Neutrophil (primary cell): ENCODE results near the gene VPS33A.
A peak's percentile ranks its signal among the peaks of the same experiment; 100 is the strongest.

Source experiments
- H3K27ac ChIP-seq: fragments of 200-600 bp; sonication (generic); 2 replicates; pipeline ENCODE4 v1.5.1; 2016; ENCODE audit warnings: mild to moderate bottlenecking, moderate library complexity
- H3K27me3 ChIP-seq: fragments of 200-600 bp; sonication (generic); 2 replicates; pipeline ENCODE4 v1.6.0; 2016; ENCODE audit warnings: mild to moderate bottlenecking
- H3K36me3 ChIP-seq: fragments of 200-600 bp; sonication (generic); 2 replicates; pipeline ENCODE4 v1.5.1; 2017
- H3K4me1 ChIP-seq, 2 experiments: fragments of 200-600 bp in 1 of 2; sonication (generic) in 1 of 2; 1 replicate in 1 of 2; 2 replicates in 1 of 2; pipeline versions ENCODE4 v1.5.1 to v1.6.1; 2013 to 2016; ENCODE audit warnings: low read depth in 1 of 2, low read length in 1 of 2, mild to moderate bottlenecking in 1 of 2, moderate library complexity in 1 of 2; ENCODE audit not compliant: control insufficient read depth in 1 of 2, insufficient read depth in 1 of 2
- H3K4me3 ChIP-seq, 2 experiments: fragments of 200-600 bp in 1 of 2; sonication (generic) in 1 of 2; 1 replicate in 1 of 2; 2 replicates in 1 of 2; pipeline ENCODE4 v1.5.1; 2013 to 2016; ENCODE audit warnings: low read depth in 1 of 2, low read length in 1 of 2, mild to moderate bottlenecking in 1 of 2, moderate library complexity in 1 of 2
- H3K9me3 ChIP-seq: fragments of 200-600 bp; sonication (generic); 2 replicates; pipeline ENCODE4 v1.5.1; 2016
- TF ChIP-seq, protein P1 (sequence below): fragments of 200-600 bp; sonication (generic); IDR thresholded peaks from 2 replicates; pipeline ENCODE4 v1.5.1; 2016; ENCODE audit warnings: antibody characterized with exemption

The VPS33A gene

DNA sequence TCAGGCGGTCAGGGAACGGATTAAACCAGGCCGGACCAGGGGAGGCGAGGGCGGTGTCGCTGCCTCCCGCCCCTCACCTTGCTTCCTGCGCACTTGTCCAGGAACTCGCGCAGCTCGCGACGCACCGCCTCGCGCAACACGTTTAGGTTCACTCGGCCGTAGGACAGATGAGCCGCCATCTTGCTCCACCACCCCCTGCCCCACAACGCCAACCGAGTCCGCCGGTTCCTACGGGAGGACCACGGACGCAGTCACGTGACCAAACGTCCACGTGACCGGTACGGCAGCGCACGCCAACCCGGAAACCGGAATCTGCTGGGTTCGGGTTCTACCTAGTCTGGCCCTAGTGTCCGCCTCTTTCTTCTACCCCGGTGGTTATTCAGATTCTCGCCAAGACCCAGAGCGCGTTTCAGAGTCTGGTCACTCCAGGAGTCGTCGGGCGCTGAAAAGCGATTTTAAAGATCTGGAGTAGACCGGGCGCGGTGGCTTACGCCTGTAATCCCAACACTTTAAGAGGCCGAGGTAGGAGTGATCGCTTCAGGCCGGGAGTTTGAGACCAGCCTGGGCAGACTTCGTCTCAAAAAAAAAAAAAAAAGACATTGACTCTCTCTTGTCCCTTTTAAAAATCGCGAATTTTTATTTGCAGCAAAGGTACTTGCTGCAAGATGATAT is at the start of gene VPS33A:
VPS33A (minus strand) TSS at position 265 of the 672 bp plus-strand sequence; CDS start at position 179, 86 bp downstream.
- no peaks in the 10 kb centered on the region for H3K9me3 ChIP-seq
- H3K36me3 ChIP-seq = peaks cover 32% of the 10 kb centered on the region
- H3K27ac ChIP-seq = peak within 1 kb of the TSS; percentile 91
- TF ChIP-seq, protein P1, sequence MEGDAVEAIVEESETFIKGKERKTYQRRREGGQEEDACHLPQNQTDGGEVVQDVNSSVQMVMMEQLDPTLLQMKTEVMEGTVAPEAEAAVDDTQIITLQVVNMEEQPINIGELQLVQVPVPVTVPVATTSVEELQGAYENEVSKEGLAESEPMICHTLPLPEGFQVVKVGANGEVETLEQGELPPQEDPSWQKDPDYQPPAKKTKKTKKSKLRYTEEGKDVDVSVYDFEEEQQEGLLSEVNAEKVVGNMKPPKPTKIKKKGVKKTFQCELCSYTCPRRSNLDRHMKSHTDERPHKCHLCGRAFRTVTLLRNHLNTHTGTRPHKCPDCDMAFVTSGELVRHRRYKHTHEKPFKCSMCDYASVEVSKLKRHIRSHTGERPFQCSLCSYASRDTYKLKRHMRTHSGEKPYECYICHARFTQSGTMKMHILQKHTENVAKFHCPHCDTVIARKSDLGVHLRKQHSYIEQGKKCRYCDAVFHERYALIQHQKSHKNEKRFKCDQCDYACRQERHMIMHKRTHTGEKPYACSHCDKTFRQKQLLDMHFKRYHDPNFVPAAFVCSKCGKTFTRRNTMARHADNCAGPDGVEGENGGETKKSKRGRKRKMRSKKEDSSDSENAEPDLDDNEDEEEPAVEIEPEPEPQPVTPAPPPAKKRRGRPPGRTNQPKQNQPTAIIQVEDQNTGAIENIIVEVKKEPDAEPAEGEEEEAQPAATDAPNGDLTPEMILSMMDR = no peak
- peaks cover 14 to 19% of the 10 kb centered on the region in 2 experiments for H3K4me1 ChIP-seq
- H3K27me3 ChIP-seq = no peaks in the 10 kb centered on the region
- peak within 1 kb of the TSS; percentile 83 to 98 for H3K4me3 ChIP-seq

DNA sequence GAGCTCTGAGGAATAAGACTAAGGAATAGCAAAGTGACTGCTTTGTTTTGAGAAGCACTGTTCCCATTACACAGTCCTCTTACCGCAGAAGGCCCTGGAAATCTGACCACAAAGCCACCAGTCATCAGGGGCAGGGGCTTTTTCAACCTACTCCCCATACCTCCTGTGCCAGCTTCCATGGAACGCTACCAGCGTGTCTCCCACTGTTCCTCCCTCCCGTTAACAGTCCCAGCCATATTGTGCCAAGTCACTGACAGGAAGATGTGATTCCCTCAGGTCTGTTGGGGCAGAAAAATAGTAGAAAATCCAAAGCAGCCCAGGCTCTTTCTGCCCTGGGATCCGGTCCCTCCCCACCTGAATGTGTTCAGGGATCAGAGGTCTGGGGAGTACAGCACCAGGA is 46.6 kb upstream of the VPS33A start:
- H3K9me3 ChIP-seq = no peaks in the 10 kb centered on the region
- H3K4me1 ChIP-seq = no peaks in the 10 kb centered on the region
- no peak overlapping the region for H3K4me3 ChIP-seq
- TF ChIP-seq, protein P1 = no peak
- H3K27me3 ChIP-seq = no peaks in the 10 kb centered on the region
- no peak overlapping the region for H3K27ac ChIP-seq
- H3K36me3 ChIP-seq = peaks cover 91% of the 10 kb centered on the region

DNA sequence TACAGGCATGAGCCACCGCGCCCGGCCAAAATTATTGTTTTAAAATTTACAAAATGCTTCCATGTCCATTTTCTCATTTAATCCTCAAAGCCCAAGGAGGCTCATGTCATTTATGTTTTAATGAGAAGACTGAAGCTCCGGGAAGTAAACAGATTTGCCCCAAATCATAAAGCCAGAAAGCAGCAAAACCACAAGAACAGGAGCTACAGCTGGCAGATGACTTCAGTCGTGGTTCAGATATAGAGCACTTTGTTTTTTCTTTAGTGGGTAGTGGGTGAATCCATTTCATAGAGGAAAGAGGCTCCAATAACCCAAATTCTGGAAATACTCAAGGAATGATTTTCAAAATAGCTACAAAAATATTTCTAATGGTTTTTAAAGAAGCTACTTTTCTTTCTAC is 45.4 kb upstream of the VPS33A start:
- no peak overlapping the region for H3K27ac ChIP-seq
- no peaks in the 10 kb centered on the region for H3K27me3 ChIP-seq
- TF ChIP-seq, protein P1 = no peak
- H3K4me3 ChIP-seq = no peak overlapping the region
- H3K4me1 ChIP-seq = no peaks in the 10 kb centered on the region
- no peaks in the 10 kb centered on the region for H3K9me3 ChIP-seq
- peaks cover 90% of the 10 kb centered on the region for H3K36me3 ChIP-seq

DNA sequence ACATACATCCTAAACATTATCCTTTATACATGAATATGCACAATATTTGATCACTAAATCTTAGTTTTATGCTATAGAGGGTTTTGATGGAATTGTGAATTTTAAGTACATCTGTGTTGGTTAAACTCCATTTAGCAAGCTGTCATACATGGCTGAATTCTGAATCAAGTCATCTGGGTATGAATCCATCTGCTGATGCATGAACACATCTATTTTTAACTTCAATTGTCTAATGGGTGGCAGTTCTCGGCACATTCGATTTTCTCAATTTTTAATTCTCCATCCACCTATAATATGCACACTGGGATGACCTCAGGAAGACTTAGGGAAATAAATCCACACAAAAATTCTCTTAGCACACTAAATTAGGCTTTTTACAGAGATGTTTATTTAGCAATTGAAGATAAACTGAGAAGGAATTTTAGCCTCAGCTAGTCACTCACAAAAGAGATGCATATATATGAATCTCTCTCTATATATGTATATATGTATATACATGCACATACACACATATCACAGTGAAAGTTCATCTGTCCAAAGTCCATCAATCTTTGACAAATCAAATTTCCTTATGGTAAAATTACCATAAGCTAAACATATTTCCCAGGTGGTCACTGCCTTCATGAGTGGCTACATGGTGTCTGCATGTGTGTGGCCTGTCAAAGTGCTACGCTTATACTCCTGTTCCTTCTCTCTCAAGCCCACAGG is 44.5 kb upstream of the VPS33A start:
- peaks cover 91% of the 10 kb centered on the region for H3K36me3 ChIP-seq

DNA sequence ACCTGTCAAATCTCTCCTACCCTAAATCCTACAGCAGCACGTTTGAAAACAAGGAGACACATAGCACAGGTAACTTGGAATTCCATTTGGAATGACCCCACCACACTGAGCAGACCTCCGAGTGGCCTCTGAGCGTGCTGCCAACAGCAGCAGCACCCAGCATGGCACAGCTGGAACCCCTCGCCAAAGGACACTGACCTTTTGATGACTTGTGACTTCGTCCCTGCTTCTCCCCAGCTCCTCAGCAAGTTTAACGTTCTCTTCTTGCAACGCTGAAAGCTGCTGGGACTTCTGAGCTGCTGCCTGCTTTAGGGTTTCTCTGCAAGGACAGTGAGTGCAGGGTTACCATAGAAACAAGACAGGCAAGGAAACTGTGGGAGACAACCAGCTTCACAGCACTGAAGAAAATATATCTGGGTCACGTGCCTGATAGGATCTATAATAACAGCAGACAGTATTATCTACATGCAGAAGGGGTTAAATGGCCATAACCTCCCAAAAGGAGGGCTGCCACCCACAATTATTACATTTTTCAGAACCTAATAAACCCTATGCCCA is 43.3 kb upstream of the VPS33A start:
- no peaks in the 10 kb centered on the region for H3K9me3 ChIP-seq
- H3K27me3 ChIP-seq = no peaks in the 10 kb centered on the region
- TF ChIP-seq, protein P1 = no peak
- H3K27ac ChIP-seq = no peak overlapping the region
- H3K36me3 ChIP-seq = peaks cover 90% of the 10 kb centered on the region
- no peak overlapping the region for H3K4me3 ChIP-seq
- no peaks in the 10 kb centered on the region for H3K4me1 ChIP-seq

More for the DNA sequence above, 44.5 kb upstream of the VPS33A start:
- H3K27me3 ChIP-seq = no peaks in the 10 kb centered on the region
- no peaks in the 10 kb centered on the region for H3K9me3 ChIP-seq
- H3K4me3 ChIP-seq = no peak overlapping the region
- no peaks in the 10 kb centered on the region for H3K4me1 ChIP-seq
- TF ChIP-seq, protein P1 = no peak
- H3K27ac ChIP-seq = no peak overlapping the region
